Effector CD8-positive, alpha-beta T cell (primary cell): ENCODE data around the gene MBD3L4.
"Not testable (repeated sequence)": the region's sequence is repeated elsewhere in the genome, so short reads cannot be mapped to it uniquely, and the experiment has no call there.

Source experiments
- DNase-seq: peaks from one replicate; lab custom pipeline; 2025; lab: John Stamatoyannopoulos, UW
- total RNA-seq, 4 experiments: gene quantifications; one replicate each; lab custom pipeline; 2026; lab: John Stamatoyannopoulos, UW

The MBD3L4 gene
- total RNA-seq, result 0 reads per million in 4 experiments

GRCh38 chr19:7040079-7040478 lies at the start of gene MBD3L4:
MBD3L4 (minus strand) TSS chr19:7040179; CDS start chr19:7040144, 35 bp downstream.
- not testable (repeated sequence) for DNase-seq

GRCh38 chr19:7088999-7089398 lies 49.0 kb upstream of the MBD3L4 start:
- no peak for DNase-seq

- DNase-seq, result no peak
Measured at GRCh38 chr19:7083076-7083956, 43.3 kb upstream of the MBD3L4 start.

- DNase-seq, result no peak
Measured at GRCh38 chr19:7078008-7078407, 38.0 kb upstream of the MBD3L4 start.

GRCh38 chr19:7076151-7076550 lies 36.2 kb upstream of the MBD3L4 start:
- no peak for DNase-seq

- DNase-seq, result no peak
Measured at GRCh38 chr19:7074705-7075282, 34.8 kb upstream of the MBD3L4 start.

GRCh38 chr19:7072541-7072940 lies 32.6 kb upstream of the MBD3L4 start:
- DNase-seq, result no peak

GRCh38 chr19:7069904-7070226 lies 29.9 kb upstream of the MBD3L4 start:
- no peak for DNase-seq

GRCh38 chr19:7069042-7069903 lies 29.3 kb upstream of the MBD3L4 start, which contains the start of gene ZNF557:
ZNF557 (plus strand) TSS chr19:7069703; CDS start chr19:7075075, 5,372 bp downstream.
- peak; percentile 98 for DNase-seq

GRCh38 chr19:7068599-7068998 lies 28.6 kb upstream of the MBD3L4 start:
- no peak for DNase-seq

- no peak for DNase-seq
Measured at GRCh38 chr19:7067716-7068115, 27.7 kb upstream of the MBD3L4 start.

GRCh38 chr19:7067122-7067521 lies 27.1 kb upstream of the MBD3L4 start:
- not testable (repeated sequence) for DNase-seq

- no peak for DNase-seq
Measured at GRCh38 chr19:7063764-7064418, 23.9 kb upstream of the MBD3L4 start.

GRCh38 chr19:7063339-7063738 lies 23.4 kb upstream of the MBD3L4 start:
- no peak for DNase-seq

GRCh38 chr19:7059977-7060376 lies 20.0 kb upstream of the MBD3L4 start:
- not testable (repeated sequence) for DNase-seq

- not testable (repeated sequence) for DNase-seq
Measured at GRCh38 chr19:7058576-7058975, 18.6 kb upstream of the MBD3L4 start, which contains the start of gene MBD3L3. MBD3L3 (minus strand) TSS chr19:7058676; CDS start chr19:7058605, 71 bp downstream.

- DNase-seq, result not testable (repeated sequence)
Measured at GRCh38 chr19:7056371-7056770, 16.4 kb upstream of the MBD3L4 start.

- DNase-seq, result not testable (repeated sequence)
Measured at GRCh38 chr19:7055679-7056078, 15.7 kb upstream of the MBD3L4 start.

- DNase-seq, result not testable (repeated sequence)
Measured at GRCh38 chr19:7054635-7055368, 14.8 kb upstream of the MBD3L4 start.

GRCh38 chr19:7052896-7053295 lies 12.9 kb upstream of the MBD3L4 start:
- DNase-seq, result not testable (repeated sequence)

GRCh38 chr19:7051421-7051820 lies 11.4 kb upstream of the MBD3L4 start:
- not testable (repeated sequence) for DNase-seq
